Activated naive CD4-positive, alpha-beta T cell treated with anti-CD3 and anti-CD28 coated beads, Interleukin-2, amount 10 ng/mL, durations not matched to agents 7 days and 5 days (primary cell): Measurements from ENCODE around the gene ADRB2.

ENCODE experiments used
- CTCF ChIA-PET: fragments of 350-600 bp; sonication (Branson Sonifier 250); formaldehyde crosslinking; loops from one replicate; lab custom pipeline; 2021; ENCODE audit warnings: antibody characterized with exemption; lab: Charles Lee
- DNase-seq: peaks from one replicate; pipeline ENCODE4 v3.0.0-alpha.2; 2020
- H3K27ac Mint-ChIP-seq: one replicate; pipeline ENCODE4 v1.8.0; 2021; ENCODE audit warnings: mild to moderate bottlenecking, moderate library complexity, mixed read lengths
- H3K27me3 Mint-ChIP-seq: one replicate; pipeline ENCODE4 v1.8.0; 2021; ENCODE audit warnings: mild to moderate bottlenecking, mixed read lengths
- H3K36me3 Mint-ChIP-seq: one replicate; pipeline ENCODE4 v1.8.0; 2021; ENCODE audit warnings: mixed read lengths
- H3K4me1 Mint-ChIP-seq: one replicate; pipeline ENCODE4 v1.8.0; 2021; ENCODE audit warnings: mixed read lengths
- H3K4me3 Mint-ChIP-seq: one replicate; pipeline ENCODE4 v1.8.0; 2021; ENCODE audit warnings: mild to moderate bottlenecking, moderate library complexity, mixed read lengths
- H3K9me3 Mint-ChIP-seq: one replicate; pipeline ENCODE4 v1.8.0; 2021; ENCODE audit warnings: mixed read lengths

Gene ADRB2

GRCh38 chr5:148810823-148811222, 15.6 kb upstream of the ADRB2 start:
- CTCF ChIA-PET, result interaction anchor here (1.0 to 4.1 kb wide), 3 partner anchors 8 to 77 kb away, joined by 3 to 22 read pairs (median 3); no protein-coding TSS in a partner anchor
- DNase-seq, result no peak
- H3K4me3 Mint-ChIP-seq, result no peak overlapping the region
- H3K27ac Mint-ChIP-seq, result no peak overlapping the region
- peaks cover 29% of the 10 kb centered on the region for H3K4me1 Mint-ChIP-seq
- no peaks in the 10 kb centered on the region for H3K9me3 Mint-ChIP-seq
- peaks cover 7% of the 10 kb centered on the region for H3K27me3 Mint-ChIP-seq
- H3K36me3 Mint-ChIP-seq, result no peaks in the 10 kb centered on the region

- CTCF ChIA-PET, result interaction anchor here (1.0 to 4.1 kb wide), 2 partner anchors 9 to 20 kb away, joined by 3 to 22 read pairs; no protein-coding TSS in a partner anchor
- no peaks in the 10 kb centered on the region for H3K36me3 Mint-ChIP-seq
- no peak overlapping the region for H3K4me3 Mint-ChIP-seq
- no peak overlapping the region for H3K27ac Mint-ChIP-seq
- DNase-seq, result no peak
- peaks cover 29% of the 10 kb centered on the region for H3K4me1 Mint-ChIP-seq
- no peaks in the 10 kb centered on the region for H3K9me3 Mint-ChIP-seq
- peaks cover 9% of the 10 kb centered on the region for H3K27me3 Mint-ChIP-seq
Measured at GRCh38 chr5:148811756-148812155, 14.7 kb upstream of the ADRB2 start.

- no peak overlapping the region for H3K4me3 Mint-ChIP-seq
- H3K27ac Mint-ChIP-seq, result no peak overlapping the region
- peaks cover 17% of the 10 kb centered on the region for H3K27me3 Mint-ChIP-seq
- DNase-seq, result no peak
- CTCF ChIA-PET, result interaction anchor here (0.7 to 1.3 kb wide), 3 partner anchors 11 to 557 kb away, joined by 3 to 4 read pairs (median 4); partner anchors contain the start of gene ADRB2
- peaks cover 11% of the 10 kb centered on the region for H3K4me1 Mint-ChIP-seq
- H3K36me3 Mint-ChIP-seq, result no peaks in the 10 kb centered on the region
- no peaks in the 10 kb centered on the region for H3K9me3 Mint-ChIP-seq
Measured at GRCh38 chr5:148815086-148815485, 11.3 kb upstream of the ADRB2 start.

GRCh38 chr5:148815578-148815977, 10.8 kb upstream of the ADRB2 start:
- no peak overlapping the region for H3K4me3 Mint-ChIP-seq
- H3K27me3 Mint-ChIP-seq, result peaks cover 17% of the 10 kb centered on the region
- CTCF ChIA-PET, result interaction anchor here (0.9 to 1.3 kb wide), 2 partner anchors 10 to 142 kb away, joined by 4 read pairs; partner anchors contain the start of gene ADRB2
- no peak for DNase-seq
- no peaks in the 10 kb centered on the region for H3K36me3 Mint-ChIP-seq
- peaks cover 6% of the 10 kb centered on the region for H3K4me1 Mint-ChIP-seq
- no peak overlapping the region for H3K27ac Mint-ChIP-seq
- H3K9me3 Mint-ChIP-seq, result no peaks in the 10 kb centered on the region

GRCh38 chr5:148816357-148816756, 10.1 kb upstream of the ADRB2 start:
- CTCF ChIA-PET, result interaction anchor here (1.3 kb wide), 1 partner anchor 141 kb away, joined by 4 read pairs; no protein-coding TSS in a partner anchor
- peaks cover 17% of the 10 kb centered on the region for H3K27me3 Mint-ChIP-seq

GRCh38 chr5:148816782-148817181, 9.6 kb upstream of the ADRB2 start:
- CTCF ChIA-PET, result interaction anchor here (1.1 to 1.4 kb wide), 2 partner anchors 11 to 141 kb away, joined by 5 to 6 read pairs; no protein-coding TSS in a partner anchor
- no peak overlapping the region for H3K4me3 Mint-ChIP-seq
- H3K27ac Mint-ChIP-seq, result no peak overlapping the region

More at GRCh38 chr5:148816357-148816756, 10.1 kb upstream of the ADRB2 start:
- no peaks in the 10 kb centered on the region for H3K9me3 Mint-ChIP-seq
- H3K4me1 Mint-ChIP-seq, result peaks cover under 1% of the 10 kb centered on the region
- H3K36me3 Mint-ChIP-seq, result no peaks in the 10 kb centered on the region
- no peak for DNase-seq
- H3K27ac Mint-ChIP-seq, result no peak overlapping the region
- H3K4me3 Mint-ChIP-seq, result no peak overlapping the region

GRCh38 chr5:148817606-148818005, 8.8 kb upstream of the ADRB2 start:
- no peaks in the 10 kb centered on the region for H3K9me3 Mint-ChIP-seq
- CTCF ChIA-PET, result interaction anchor here (1.1 to 1.4 kb wide), 2 partner anchors 10 to 140 kb away, joined by 5 to 6 read pairs; no protein-coding TSS in a partner anchor
- H3K4me1 Mint-ChIP-seq, result no peaks in the 10 kb centered on the region
- no peaks in the 10 kb centered on the region for H3K36me3 Mint-ChIP-seq
- peaks cover 17% of the 10 kb centered on the region for H3K27me3 Mint-ChIP-seq
- DNase-seq, result no peak
- no peak overlapping the region for H3K4me3 Mint-ChIP-seq
- H3K27ac Mint-ChIP-seq, result no peak overlapping the region

More at GRCh38 chr5:148816782-148817181, 9.6 kb upstream of the ADRB2 start:
- H3K27me3 Mint-ChIP-seq, result peaks cover 17% of the 10 kb centered on the region
- DNase-seq, result no peak
- H3K9me3 Mint-ChIP-seq, result no peaks in the 10 kb centered on the region
- no peaks in the 10 kb centered on the region for H3K36me3 Mint-ChIP-seq
- H3K4me1 Mint-ChIP-seq, result no peaks in the 10 kb centered on the region

GRCh38 chr5:148820461-148821395, 5.7 kb upstream of the ADRB2 start:
- Mint-ChIP-seq H3K9me3 (no peaks in the 10 kb centered on the region), H3K4me1 (peaks cover 10% of the 10 kb centered on the region)

GRCh38 chr5:148823871-148824270, 2.5 kb upstream of the ADRB2 start:
- CTCF ChIA-PET, result no interaction called here
- no peaks in the 10 kb centered on the region for H3K36me3 Mint-ChIP-seq
- peaks cover 55% of the 10 kb centered on the region for H3K27me3 Mint-ChIP-seq
- H3K4me1 Mint-ChIP-seq, result peaks cover 33% of the 10 kb centered on the region
- H3K27ac Mint-ChIP-seq, result no peak overlapping the region
- H3K9me3 Mint-ChIP-seq, result no peaks in the 10 kb centered on the region
- DNase-seq, result no peak
- no peak overlapping the region for H3K4me3 Mint-ChIP-seq

More at GRCh38 chr5:148820461-148821395, 5.7 kb upstream of the ADRB2 start:
- H3K27ac Mint-ChIP-seq, result no peak overlapping the region
- peak; percentile 42 for DNase-seq
- no peak overlapping the region for H3K4me3 Mint-ChIP-seq
- CTCF ChIA-PET, result interaction anchor here (0.6 to 3.4 kb wide), 25 partner anchors 10 to 294 kb away, joined by 3 to 22 read pairs (median 4); no protein-coding TSS in a partner anchor
- H3K27me3 Mint-ChIP-seq, result peaks cover 39% of the 10 kb centered on the region
- H3K36me3 Mint-ChIP-seq, result no peaks in the 10 kb centered on the region

- CTCF ChIA-PET, result interaction anchor here (0.6 to 2.5 kb wide), 5 partner anchors 10 to 450 kb away, joined by 3 to 6 read pairs (median 5); no protein-coding TSS in a partner anchor
- H3K4me1 Mint-ChIP-seq, result peaks cover 39% of the 10 kb centered on the region
Measured at GRCh38 chr5:148825716-148826052, 727 bp upstream of the ADRB2 start.

GRCh38 chr5:148826739-148827070, 294 bp downstream of the ADRB2 start:
- Mint-ChIP-seq H3K36me3 (no peaks in the 10 kb centered on the region), H3K9me3 (no peaks in the 10 kb centered on the region), H3K4me3 (peak overlapping the region; percentile 73), H3K27me3 (peaks cover 71% of the 10 kb centered on the region), H3K27ac (no peak overlapping the region), H3K4me1 (peaks cover 43% of the 10 kb centered on the region)
- no peak for DNase-seq
- CTCF ChIA-PET, result interaction anchor here (1.5 to 2.5 kb wide), 4 partner anchors 11 to 209 kb away, joined by 4 to 6 read pairs (median 5); no protein-coding TSS in a partner anchor

More at GRCh38 chr5:148825716-148826052, 727 bp upstream of the ADRB2 start:
- Mint-ChIP-seq H3K9me3 (no peaks in the 10 kb centered on the region), H3K36me3 (no peaks in the 10 kb centered on the region), H3K27ac (peak overlapping the region; percentile 83), H3K27me3 (peaks cover 67% of the 10 kb centered on the region), H3K4me3 (peak overlapping the region; percentile 73)
- no peak for DNase-seq

GRCh38 chr5:148827723-148828122, 1.3 kb downstream of the ADRB2 start:
- Mint-ChIP-seq H3K27me3 (peaks cover 74% of the 10 kb centered on the region), H3K4me1 (peaks cover 46% of the 10 kb centered on the region), H3K27ac (no peak overlapping the region), H3K9me3 (no peaks in the 10 kb centered on the region), H3K36me3 (no peaks in the 10 kb centered on the region), H3K4me3 (no peak overlapping the region)
- DNase-seq, result no peak
- CTCF ChIA-PET, result interaction anchor here (0.9 kb wide), 1 partner anchor 11 kb away, joined by 5 read pairs; no protein-coding TSS in a partner anchor

- peaks cover 50% of the 10 kb centered on the region for H3K4me1 Mint-ChIP-seq
- no peak overlapping the region for H3K27ac Mint-ChIP-seq
- H3K36me3 Mint-ChIP-seq, result no peaks in the 10 kb centered on the region
- peaks cover 70% of the 10 kb centered on the region for H3K27me3 Mint-ChIP-seq
- peak overlapping the region; percentile 29 for H3K4me3 Mint-ChIP-seq
- H3K9me3 Mint-ChIP-seq, result no peaks in the 10 kb centered on the region
- no peak for DNase-seq
- CTCF ChIA-PET, result interaction anchor here (0.9 kb wide), 1 partner anchor 11 kb away, joined by 5 read pairs; no protein-coding TSS in a partner anchor
Measured at GRCh38 chr5:148828511-148829247, 2.3 kb downstream of the ADRB2 start.
